HUDEP-2 (cell line): Measurements from ENCODE around the gene ARTN.

Experiments
- DNase-seq, 76 experiments: peaks; one replicate each; lab custom pipeline; 2025; ENCODE audit not compliant: unreplicated experiment in 76 of 76; lab: John Stamatoyannopoulos, UW

The ARTN gene

DNA sequence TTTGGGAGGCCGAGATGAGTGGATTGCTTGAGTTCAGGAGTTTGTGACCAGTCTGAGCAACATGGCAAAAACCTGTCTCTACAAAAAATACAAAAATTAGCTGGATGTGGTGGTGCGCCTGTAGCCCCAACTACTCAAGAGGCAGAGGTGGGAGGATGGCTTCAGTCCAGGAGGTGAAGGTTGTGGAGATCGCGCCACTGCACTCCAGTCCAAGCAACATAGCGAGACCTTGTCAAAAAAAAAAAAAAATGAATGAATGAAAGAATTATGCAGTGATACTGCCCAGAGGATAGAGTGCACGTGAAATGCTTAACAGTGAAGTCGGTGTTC lies 35.8 kb downstream of the ARTN start:
- DNase-seq = no peak

DNA sequence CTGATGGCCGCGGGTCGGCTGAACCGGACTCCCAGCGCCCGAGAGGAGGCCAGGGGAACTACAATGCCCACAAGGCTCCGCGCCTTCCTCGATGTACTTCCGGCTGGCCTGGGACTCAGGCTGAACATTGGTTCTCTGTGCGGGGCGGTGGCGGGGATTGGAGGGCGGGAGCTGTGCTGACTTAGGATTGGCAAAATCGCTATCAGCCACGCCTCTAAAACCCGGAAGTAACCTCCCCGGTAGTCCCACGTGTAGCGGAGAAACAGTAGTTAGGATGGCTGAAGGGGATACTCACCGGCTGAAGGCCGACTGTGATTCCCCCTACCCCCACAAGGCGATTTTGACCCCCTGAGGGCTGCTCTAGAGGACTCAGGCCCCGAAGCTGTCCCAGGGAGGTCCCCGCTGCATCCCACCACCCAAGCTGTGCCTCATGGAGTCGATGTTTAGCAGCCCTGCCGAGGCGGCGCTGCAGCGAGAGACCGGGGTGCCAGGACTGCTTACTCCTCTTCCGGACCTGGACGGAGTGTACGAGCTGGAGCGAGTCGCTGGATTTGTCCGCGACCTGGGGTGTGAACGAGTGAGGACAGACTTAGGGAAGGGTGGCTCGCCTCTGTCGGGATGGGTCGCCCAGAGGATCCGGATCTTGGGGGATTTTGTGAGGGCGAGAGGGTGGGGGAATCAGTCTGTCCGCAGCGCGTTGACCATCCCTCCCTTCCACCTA lies 36.3 kb downstream of the ARTN start, which contains the start of gene DPH2:
TSS of gene DPH2 (plus strand) at position 265 of the 721 bp plus-strand sequence. CDS start at position 431, 166 bp downstream.
- peak in 75 of 76 experiments; percentile 29 to 98 (median 94) for DNase-seq

DNA sequence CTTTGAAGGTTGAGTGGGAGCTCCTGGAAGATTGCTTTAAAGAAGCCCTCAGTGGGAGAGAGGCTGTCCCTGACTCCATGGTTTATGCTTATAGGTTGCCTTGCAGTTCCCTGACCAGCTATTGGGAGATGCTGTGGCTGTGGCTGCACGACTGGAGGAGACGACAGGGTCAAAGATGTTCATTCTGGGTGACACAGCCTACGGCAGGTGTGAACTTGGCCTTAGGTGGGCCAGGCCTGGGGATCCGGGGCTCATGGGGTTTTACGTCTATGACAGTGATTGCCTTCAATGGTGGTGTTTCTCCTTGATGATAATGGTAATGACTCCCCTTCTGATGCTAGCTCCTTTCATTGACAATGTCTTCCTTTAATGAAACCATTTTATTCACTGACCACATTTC lies 36.9 kb downstream of the ARTN start:
- DNase-seq = no peak

DNA sequence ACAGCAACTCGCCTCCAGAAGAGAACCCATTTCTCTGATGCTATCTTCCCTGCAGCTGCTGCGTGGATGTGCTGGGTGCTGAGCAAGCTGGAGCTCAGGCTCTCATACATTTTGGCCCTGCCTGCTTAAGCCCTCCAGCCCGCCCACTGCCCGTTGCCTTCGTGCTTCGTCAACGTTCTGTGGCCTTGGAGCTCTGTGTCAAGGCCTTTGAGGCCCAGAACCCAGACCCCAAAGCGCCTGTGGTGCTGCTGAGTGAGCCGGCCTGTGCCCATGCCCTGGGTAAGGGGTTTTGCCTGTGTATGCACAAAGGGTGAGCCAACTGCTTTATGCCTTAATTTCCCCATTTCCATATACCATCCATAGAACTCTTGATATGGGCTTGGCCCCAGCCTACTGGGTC lies 37.3 kb downstream of the ARTN start:
- DNase-seq = no peak

DNA sequence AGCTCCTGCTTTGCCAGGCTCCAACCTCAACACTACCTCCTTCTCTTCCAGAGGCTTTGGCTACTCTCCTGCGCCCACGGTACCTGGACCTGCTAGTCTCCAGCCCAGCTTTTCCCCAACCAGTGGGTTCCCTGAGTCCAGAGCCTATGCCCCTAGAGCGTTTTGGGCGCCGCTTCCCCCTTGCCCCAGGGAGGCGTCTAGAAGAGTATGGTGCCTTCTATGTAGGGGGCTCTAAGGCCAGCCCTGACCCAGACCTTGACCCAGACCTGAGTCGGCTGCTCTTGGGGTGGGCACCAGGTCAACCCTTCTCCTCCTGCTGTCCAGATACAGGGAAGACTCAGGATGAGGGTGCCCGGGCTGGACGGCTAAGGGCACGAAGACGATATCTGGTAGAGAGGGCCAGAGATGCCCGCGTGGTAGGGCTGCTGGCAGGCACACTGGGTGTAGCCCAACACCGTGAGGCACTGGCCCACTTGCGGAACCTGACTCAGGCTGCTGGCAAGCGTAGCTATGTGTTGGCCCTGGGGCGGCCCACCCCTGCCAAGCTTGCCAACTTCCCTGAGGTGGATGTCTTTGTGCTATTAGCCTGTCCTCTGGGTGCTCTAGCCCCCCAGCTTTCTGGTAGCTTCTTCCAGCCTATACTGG lies 37.9 kb downstream of the ARTN start:
- DNase-seq = no peak

DNA sequence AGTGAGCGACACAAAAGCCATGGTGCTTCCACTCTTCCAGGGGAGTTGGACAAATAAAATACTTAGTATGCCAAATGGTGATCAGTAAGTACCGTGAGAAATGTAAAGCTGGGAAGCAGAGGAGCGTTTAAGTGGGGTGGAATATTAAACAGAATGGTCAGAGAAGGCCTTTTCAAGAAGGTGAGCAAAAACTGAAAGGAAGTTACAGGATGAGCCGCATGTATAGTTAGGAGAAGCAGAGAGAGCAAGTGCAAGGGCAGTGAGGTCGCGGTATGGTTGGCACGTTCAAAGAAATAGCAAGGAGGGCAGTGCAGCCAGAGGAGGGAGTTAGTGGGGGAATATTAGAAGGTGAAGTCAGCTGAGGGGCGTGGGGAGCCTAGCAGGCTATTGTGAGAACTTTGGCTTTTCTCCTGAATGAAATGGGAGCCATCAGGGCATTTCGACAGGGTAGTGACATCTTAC lies 40.4 kb downstream of the ARTN start:
- peak in 22 of 76 experiments; percentile 10 to 77 (median 44) for DNase-seq

DNA sequence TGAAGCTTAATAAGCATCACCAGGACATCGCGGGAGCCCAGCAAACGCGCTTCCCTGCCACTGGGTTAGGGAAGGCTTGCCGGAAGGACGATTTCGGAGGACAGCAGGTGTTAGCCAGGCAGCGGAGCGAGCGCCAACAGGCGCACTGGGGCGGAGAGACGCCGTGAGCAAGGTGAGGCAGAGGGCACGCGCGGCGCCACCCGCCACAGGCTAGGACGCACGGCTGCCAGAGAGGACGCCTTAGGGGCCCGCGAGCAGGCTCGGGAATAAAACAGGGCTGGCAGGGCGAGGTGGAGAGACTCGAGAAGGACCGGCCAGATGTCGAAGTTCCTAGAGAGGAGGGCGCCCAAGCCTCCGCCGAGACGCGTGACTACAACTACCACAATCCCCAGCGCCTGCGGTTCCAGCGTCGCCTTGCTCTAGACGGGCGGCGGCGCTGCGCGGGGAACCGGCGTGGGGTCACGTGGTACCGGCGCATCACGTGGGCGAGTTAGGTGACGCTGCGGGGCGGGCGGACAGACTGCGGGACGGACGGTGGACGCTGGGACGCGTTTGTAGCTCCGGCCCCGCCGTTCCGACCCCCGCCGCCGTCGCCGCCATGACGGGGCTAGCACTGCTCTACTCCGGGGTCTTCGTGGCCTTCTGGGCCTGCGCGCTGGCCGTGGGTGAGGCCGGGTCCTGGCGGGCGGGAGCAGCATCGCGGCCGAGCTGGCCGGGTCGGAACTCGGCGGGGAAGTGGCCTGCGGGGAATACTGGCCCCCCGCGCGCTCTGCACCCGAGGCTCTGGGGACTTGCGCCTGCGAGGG lies 41.0 kb downstream of the ARTN start, which contains the start of gene ATP6V0B:
TSS of gene ATP6V0B (plus strand) at position 518 of the 806 bp plus-strand sequence. CDS start at position 599, 81 bp downstream.
- peak in 75 of 76 experiments; percentile 44 to 96 (median 90) for DNase-seq

DNA sequence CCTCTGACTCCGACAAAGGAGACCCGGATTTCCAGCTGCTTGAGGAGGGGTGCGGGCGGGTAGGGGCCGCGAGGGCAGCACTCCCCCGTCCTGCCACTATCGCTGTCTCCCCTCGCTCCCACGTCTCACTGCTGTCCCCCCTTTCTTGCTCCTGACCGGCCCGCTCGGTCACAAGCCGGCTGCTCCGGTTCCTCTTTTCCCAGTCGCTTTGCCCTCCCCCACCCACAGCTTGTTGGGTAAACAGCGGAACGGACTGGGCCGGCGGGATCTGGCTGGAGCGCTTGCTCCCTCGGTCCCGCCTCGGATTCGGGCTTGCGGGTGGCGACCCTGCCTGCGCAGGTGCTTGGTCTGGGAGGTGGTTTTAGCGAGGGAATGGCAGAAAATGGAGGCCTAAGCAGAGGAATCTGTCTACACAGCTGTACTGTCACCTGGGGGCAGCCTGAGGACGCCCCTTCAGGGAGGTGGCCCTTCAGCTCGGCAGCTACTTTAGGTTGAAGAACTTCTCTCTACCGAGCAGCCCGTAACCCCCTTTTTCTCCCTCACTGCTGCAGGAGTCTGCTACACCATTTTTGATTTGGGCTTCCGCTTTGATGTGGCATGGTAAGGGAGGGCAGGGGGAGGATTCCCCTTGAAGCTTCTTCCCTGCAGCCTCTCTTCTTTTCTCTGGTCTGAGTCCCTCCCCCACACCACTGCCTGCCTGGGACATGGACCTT lies 41.8 kb downstream of the ARTN start:
- DNase-seq = peak in 25 of 76 experiments; percentile 11 to 50 (median 24)

DNA sequence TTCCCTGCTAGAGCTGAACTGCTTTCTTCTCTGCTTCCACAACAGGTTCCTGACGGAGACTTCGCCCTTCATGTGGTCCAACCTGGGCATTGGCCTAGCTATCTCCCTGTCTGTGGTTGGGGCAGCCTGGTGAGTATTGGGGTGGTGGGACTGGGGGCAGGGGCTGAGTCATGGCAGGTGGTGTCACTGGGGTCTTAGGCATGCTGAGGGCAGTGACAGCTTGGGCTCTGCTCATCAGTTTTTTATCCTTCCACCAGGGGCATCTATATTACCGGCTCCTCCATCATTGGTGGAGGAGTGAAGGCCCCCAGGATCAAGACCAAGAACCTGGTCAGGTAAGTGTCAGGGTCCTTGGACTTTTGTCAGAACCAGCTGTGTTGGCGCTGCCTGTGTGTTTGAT lies 42.4 kb downstream of the ARTN start:
- DNase-seq = peak in 1 of 76 experiments; percentile 8

DNA sequence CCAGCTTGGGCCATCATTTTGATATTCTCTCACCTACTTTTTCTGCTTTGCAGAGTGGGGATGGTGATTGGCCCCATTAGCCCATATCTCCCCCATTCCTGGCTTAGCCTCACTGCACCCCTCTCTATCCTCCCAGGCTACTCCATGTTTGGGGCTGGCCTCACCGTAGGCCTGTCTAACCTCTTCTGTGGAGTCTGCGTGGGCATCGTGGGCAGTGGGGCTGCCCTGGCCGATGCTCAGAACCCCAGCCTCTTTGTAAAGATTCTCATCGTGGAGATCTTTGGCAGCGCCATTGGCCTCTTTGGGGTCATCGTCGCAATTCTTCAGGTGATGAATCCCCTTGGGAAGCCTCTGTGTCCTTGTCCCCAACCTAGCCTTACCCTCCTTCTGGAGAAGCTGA lies 43.3 kb downstream of the ARTN start:
- DNase-seq = no peak

DNA sequence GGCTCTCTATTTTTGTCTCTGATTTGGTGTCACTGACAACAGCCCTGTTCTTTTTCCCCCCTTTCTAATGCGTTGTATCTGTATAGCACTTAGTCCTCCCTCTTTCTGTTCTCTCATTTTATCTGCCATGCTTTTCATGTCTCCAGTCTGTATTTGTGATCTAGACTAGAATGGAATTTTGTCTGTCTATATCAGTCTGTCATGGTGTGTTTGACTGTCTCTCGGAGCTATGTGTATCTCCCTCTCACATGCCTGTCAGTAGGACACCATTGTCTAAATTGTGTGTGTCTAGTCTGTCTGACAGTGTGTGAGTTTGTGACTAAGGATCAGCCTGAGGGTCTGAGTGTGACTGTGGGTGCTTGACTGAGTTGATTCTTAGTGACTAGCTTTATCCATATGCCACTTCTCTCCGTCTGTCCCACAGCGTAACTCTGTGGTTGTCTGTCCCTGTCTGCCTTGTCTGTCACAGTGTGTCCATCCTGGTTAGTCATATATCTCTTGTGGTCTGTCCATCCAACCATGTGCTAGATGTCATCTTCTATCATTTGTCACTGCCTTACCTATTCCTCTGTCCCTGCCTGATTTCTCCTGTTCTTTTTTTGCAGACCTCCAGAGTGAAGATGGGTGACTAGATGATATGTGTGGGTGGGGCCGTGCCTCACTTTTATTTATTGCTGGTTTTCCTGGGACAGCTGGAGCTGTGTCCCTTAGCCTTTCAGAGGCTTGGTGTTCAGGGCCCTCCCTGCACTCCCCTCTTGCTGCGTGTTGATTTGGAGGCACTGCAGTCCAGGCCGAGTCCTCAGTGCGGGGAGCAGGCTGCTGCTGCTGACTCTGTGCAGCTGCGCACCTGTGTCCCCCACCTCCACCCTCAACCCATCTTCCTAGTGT lies 44.0 kb downstream of the ARTN start:
- DNase-seq = peak in 1 of 76 experiments; percentile 10

DNA sequence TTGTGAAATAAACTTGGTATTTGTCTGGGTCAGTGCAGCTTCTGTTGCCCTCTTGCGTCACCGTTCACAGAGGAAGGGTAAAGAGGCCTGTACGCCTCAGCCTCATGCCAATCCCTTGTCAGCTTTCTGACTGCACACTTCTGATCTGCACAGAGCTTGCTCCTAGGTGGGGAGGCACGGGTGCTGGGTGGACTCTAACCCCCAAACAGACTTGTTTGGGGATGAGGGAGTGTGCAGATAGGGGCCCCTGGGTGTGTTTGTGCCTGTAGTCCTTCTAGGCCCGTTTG lies 44.6 kb downstream of the ARTN start:
- DNase-seq = no peak

DNA sequence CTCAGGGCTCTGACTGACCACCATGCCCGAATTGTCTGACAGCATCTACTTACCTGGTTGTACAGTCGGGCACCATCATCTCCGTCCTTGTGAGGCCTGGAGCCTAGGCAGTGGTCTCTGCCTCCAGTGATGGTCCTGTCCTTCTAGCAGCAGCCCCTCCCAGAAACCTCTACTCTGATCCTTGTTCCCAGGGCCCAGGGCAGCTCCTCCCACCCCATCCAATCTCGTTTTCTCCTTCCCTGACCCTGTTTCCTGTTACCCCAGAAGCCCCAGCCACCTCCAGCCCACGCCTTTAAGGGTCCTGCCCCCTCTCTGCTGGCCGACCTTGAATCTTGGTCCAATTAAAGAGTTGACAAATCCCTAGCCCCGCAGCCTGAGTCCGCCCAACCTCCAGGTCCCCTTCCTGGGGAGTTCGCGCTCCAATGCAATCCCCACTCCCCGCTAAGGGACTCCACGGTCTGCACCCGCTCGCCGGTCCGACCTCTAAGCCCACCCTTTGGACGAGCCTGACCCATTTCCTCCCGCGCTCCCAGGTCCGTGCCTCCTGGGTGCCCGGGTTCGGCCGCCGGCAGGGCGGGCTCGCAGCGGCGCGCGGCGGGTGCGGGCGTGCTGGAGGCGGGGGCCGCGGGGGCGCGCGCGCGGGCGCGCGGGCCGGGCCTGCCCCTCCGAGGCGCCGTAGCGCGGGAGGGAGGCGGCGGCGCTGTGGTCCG lies 45.1 kb downstream of the ARTN start, which contains the start of gene B4GALT2:
TSS of gene B4GALT2 (plus strand) at position 660 of the 710 bp plus-strand sequence. CDS start 1,951 bp downstream, outside the sequence.
- DNase-seq = peak in 33 of 76 experiments; percentile 8 to 52 (median 31)

DNA sequence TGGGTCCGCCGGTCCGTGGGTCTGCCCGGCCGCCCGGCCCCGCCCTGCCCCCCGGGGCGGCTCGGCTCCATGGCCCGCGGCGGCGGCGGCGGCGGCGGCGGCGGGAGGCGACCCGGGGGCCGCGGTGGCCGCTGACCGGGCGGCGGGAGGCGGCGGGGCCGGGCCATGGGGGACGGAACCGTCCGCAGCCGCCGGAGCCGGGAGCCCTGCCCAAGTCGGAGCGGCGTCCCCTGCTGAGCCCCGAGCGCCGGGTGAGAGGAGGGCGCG lies 45.6 kb downstream of the ARTN start:
- DNase-seq = no peak

DNA sequence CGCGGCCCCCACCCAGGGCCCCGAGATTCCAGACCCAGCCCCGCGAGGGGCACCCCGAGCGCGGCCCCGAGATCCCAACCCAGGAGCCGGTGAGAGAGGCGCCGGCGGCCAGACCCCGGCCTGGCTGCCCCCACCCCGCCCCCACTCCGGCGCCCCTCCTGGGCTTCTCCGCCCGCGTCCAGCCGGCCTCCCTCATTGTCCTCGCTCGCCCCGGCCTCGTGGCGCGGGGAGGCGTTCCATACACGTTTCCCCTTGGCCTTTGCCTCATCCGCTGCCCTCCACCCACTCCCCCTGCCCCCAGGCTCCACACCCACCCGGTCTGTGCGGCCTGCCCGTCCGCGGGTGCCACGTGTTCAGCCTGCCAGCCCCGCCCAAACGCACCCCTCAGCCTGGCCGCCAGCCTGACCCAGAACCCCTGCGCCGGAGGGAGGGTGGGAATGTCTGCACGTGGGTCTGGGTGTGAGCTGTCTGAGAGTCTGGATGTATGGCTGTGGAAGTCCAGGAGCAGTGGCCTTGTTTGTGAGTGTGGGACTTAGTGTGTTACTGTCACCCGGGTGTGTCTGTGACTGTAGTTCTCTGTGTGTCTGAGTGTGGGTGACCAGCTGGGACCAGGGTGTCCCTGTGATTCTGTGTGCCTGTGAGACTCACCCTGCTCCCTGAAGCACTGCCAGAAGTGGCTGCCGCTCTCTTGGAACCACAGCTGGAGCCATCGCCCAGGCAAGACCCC lies 46.1 kb downstream of the ARTN start:
- DNase-seq = peak in 67 of 76 experiments; percentile 9 to 78 (median 57)

DNA sequence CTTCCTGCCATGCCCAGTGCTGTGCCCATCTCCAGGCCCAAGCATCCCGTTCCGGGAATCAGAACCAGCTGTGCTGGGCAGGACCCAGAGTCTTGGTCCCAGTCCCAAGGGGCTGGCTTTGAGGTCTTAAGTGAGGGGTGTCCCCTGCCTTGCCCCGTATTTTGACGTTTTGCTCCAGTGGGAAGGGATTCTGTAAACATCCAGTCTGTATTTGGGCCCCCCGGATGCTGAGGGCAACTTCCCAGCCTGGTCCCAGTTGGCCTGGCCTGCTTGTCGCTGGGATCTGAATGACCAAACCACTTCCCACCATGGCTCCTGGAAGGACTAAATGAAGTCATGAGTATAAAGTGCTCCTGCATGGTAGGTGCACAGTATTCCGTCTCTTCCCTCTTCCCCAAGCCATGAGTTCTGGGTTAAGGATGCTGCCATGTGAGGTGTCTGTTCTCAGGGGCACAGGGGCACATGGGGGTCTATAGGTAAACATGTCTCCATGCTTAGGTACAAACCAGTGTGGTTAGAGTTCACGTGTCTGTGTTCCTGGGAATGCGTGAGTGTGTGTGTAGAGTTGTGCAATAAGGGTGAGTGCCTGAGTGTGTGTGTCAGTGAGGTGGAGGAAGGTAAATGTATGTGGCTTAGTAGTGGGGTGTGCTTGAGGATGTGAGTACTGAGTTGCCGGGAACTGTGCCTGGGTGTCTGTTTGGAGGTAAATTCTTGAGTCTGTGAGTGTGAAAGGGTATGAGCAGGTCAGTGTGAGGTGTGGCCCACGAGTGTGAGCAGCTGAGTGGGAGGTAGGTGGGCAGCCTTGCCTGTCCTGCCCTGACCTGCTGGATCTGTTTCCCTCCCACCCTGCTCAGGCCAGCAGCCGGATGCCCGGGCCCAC lies 46.9 kb downstream of the ARTN start:
- no peak for DNase-seq

DNA sequence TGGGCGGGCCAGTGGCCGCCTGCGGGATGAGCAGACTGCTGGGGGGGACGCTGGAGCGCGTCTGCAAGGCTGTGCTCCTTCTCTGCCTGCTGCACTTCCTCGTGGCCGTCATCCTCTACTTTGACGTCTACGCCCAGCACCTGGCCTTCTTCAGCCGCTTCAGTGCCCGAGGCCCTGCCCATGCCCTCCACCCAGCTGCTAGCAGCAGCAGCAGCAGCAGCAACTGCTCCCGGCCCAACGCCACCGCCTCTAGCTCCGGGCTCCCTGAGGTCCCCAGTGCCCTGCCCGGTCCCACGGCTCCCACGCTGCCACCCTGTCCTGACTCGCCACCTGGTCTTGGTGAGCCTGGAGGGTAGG lies 47.5 kb downstream of the ARTN start:
- DNase-seq = no peak

DNA sequence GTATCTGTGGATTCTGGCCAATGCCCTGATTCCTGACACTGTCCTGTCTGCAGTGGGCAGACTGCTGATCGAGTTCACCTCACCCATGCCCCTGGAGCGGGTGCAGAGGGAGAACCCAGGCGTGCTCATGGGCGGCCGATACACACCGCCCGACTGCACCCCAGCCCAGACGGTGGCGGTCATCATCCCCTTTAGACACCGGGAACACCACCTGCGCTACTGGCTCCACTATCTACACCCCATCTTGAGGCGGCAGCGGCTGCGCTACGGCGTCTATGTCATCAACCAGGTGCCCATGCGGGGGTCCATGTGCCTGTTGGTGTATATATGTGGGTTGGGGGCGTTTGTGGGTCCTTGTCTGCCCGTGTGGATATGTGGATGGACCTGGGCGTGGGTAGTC lies 48.0 kb downstream of the ARTN start:
- DNase-seq = no peak
